ENCODE results near the gene LHFPL3. TPM values are rescaled to one million over a fixed set of nuclear protein-coding genes. Genes with fewer than 3 reads are reported as not detected.

The LHFPL3 gene
- total RNA-seq, 1 donor from 2014 or later: not detected

Small RNAs within 50 kb of the gene (small RNA-seq; reads per million reads assigned to genes)
- not detected for gene RN7SL8P

Other genes starting within 250 kb of the LHFPL3 start
- 24.0 TPM for gene ORC5, start 120.6 kb upstream of the LHFPL3 start, total RNA-seq

Measured in skeletal muscle tissue (tissue), 2 donors.